Stimulated activated naive CD4-positive, alpha-beta T cell treated with Interleukin-2 at 50 U/mL for 16 hours (primary cell): ENCODE data around the gene SZRD1.

Experiments used
- DNase-seq: peaks from one replicate; lab custom pipeline; 2025; lab: John Stamatoyannopoulos, UW

SZRD1 gene

DNA sequence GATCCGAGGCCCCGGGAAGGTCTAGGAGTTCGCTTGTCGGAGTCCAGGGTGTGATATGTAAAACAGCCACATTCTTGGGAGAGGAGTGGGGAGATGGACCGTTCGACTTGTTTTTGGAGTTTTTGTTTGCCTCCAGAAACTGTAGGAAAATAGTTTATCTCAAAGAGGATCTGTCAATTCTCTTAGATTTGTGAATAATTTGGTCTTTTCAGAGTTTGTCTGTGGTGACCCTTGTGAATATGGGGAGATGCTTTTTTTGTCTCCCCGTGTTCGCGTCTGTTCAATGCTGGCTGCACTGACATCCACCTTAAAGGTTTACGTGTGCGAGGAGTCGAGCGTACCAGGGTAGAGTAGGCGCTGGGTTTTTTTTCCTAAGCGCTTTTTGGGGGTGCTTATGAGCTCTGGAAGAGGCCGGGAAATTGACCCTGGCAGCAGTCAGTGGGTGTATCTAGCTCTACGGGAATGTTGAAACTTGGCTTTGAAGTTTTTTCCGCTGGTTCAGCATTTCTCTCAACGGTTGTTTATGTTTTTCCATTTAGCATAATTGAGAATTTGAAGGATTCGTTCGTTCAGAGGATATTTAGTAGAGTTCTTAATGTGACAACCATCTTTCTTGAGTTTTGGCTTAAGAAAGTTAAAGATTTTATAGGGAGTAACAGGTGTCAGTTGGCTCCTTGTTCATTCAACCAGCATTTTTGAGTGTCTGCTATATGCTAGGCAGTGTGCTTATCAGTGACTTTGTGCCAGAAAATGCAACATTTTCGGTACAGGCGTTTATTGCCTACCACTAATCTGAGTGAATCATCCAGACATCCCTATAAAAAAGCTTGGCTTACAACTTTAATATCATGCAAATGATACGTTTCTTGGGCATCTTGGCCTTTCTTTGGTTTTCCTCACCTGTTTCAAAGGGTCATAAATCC is 1.2 kb downstream of the SZRD1 start:
- no peak for DNase-seq

DNA sequence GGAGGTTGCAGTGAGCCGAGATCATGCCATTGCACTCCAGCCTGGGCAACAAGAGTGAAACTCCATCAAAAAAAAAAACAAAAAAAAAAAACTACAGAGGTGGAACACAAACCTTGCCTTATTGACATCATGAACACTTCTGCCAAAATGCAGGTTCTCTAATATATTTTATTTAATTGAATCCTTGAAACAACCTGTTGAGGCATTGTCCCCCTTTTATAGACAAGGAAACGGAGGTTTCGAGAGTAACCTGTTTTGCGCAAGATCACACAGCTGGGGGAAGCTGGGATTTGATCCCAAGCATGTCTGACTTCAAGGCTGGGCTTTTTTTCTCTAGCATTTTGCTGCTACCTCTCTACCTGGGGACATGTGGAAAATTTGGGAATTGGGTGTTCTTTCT is 2.8 kb downstream of the SZRD1 start:
- no peak for DNase-seq

DNA sequence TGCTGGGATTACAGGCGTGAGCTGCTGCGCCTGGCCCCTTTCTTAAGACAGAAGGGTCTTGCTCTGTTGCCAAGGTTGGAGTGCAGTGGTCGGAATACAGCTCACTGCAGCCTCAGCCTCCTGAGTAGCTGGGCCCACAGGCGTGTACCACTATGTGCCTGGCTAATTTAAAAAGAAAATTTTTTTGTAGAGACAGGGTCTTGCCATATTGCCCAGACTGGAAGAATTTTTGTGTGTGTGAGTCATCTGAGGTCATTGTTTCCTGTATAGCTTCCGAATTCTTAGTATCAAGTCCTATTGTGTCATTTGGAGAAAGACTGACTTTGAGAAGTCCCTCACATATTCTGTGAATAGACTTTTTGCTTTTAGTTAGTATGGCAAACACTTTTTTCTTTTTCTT is 4.7 kb downstream of the SZRD1 start:
- DNase-seq: no peak

DNA sequence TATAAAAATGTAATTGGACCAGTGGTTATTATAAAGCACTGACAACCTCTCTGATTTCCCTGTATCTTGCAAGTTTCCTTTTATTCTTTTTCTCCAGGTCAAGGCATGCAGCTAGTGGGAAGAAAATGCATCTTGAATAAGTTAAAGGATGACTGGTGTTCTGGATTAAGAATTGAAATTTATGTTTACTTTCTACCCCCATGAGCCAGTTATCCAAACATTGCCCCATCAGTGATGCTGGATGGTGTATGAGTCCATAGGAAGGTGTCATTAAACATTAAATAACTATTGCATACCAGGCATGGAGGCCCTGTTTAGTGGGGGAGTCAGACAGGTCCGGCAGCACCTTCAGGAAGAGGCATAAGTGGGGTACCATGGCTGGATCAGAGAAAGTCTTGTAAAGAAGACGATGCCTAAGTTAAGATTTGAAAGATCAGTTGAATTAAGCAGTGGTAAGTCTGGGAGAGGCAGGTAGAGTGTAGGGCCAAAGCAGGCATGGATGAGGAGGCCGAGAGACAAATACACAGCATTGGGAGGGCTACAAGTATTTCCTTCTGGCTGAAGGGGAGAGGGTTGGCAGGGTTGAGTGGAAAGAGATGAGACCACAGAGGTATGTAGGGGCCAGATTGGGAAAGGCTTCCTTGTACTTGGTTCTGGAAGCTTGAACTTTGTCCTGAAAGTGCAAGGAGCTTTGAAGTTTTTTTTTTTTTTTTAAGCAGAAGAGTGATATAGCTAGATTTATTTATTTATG is 5.7 kb downstream of the SZRD1 start:
- no peak for DNase-seq

DNA sequence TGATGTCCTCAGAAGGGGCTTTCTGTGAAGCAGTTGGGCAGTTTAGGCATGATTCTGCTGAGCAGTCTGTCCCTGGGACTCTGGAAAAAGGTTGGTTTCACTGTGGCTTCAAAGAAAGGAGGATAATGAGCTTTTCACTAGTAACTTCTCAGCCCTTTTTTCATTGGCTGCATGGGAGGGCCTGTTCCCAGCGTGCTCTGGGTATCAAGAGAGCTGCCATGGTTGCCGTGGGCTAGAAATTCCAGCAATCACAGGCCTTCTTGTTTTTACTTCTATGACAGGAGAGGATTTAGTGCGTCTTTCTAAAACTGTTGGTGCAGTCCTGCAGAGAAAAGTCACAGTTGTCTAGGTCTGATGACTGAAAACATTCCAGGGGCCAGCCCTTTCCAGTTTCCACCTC is 7.2 kb downstream of the SZRD1 start:
- no peak for DNase-seq

DNA sequence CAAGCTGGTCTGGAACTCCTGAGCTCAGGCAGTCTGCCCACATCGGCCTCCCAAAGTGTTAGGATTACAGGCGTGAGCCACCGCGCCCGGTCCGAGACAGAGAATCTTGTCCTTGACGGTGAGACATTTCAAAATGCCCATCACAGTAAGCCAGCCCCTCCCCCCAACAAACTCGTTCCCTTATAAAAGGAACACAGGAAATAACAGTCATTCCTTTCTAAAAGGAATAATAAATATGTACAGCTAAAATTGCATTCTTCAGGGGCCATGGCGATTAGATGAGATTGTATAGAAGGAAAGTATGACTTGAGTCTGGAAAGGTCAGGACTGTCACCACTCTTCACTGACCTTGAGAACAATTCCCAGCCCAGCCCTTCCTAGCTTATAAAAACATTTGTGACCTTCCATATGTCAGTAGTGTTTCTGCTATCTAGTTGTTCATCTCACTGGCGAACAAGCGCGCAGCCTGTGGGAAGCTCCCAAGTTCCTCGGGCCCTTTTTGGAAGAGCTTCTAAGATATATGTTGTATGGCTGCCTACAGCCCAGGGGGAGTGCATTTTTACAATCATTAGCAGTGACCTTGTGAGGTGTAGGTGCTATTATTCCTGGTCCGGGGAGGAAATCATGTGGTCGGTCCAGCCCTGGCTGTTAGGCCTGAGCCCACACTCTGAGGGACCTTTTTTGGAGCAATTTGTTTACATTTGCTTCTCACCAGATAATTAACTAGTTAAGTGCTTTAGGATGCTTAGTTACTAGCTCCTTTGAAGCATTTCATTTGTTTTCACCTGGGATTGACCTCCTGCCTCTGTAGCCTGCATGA is 8.7 kb downstream of the SZRD1 start:
- no peak for DNase-seq

DNA sequence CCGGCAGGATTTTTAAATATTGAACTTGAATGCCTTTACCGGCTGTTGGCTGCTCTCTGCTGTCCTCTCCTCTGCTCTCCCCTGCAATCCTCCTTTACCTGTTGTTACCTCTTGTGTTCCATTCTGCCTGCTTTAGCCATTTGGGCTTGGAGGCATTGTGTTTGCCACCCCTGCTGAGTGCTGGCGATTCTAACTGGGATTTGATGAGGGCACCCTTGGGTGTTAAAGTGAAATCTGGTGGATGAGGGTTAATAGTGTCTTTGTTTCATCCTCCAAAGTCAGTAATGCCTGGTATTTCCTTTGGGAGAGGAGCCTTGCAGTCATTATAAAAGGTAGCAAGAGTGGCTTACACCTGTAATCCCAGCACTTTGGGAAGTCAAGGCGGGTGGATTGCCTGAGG is 9.9 kb downstream of the SZRD1 start:
- DNase-seq: no peak

DNA sequence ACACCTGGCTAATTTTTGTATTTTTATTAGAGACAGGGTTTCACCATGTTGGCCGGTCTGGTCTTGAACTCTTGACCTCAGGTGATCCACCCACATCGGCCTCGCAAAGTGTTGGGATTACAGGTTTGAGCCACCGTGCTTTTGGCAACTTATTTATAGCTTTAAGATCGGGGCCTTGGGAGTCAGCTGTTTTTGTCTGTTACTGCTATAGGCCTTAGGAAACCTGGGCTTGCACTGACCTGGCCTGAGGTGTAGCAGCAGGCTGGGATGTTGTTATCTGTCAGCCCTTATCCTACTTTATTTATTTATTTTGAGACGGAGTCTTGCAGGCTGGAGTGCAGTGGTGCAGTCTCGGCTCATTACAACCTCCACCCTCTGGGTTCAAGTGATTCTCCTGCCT is 11.4 kb downstream of the SZRD1 start:
- no peak for DNase-seq

DNA sequence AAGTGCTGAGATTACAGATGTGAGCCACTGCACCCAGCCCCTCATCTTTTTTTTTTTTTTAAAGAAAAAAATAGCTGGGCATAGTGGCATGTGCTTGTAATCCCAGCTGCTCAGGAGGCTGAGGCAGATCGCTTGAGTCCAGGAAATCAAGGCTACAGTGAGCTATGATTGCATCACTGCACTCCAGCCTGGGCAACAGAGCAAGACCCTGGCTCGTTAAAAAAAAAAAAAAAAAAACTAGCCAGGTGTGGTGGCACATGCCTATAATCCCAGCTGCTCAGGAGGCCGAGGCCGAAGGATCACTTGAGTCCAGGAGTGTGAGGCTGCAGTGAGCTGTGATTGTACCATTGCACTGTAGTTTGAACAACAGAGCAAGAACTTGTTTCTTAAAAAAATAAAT is 13.8 kb downstream of the SZRD1 start:
- no peak for DNase-seq

DNA sequence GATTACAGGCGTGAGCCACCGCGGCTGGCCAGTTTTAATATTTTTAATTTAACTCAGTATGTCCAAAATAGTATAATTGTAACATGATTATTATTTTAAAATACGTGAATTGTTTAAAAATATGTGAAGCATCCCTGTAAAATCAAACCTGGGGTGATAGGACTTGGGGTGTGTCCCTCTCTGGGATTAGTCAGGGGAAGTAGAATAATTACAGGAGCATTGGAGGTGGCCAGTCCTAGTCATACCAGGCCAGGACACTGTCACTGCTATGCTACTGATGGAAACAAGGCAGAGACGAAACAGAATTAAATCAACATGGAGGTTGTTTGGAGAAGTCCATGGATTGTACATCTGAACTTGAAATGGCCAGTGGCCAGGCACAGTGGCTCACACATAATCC is 16.8 kb downstream of the SZRD1 start:
- DNase-seq: no peak

DNA sequence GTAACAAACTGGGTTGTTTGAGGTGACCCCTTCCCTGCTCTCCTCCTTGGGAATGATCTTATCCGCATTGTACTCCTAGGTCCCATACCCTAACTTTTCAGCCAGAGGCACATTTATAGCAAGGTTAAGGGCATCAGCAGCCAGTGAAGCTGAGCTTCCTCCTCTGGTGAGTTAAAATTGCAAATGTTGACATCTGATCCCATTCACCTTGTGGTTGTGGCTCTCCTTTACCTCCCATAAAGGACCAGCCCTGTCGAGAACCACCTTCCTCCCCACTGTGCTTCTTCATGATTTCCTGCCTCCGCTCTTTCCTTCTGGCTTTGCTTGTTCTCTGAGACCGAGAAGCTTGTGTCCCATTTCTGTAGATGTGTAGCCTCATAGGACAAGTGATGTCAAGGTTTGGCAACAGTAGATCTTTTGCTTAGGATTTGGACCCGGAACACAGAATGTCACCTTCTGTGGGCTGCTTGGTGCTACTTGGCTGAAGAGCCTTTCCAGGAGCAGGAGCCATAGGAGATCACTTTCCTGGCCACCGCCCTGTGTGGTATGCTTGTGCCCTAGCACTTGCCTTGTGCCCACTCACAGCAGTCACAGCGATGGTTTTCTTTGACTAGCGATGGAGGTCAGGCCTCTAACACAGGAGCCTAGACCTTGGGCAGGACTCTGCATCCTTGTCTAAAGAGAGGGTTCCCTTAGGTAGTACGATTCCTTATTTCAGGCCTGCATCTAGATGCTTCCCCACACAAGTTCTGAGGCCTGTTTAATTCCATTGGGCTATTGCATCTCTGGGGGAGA is 18.8 kb downstream of the SZRD1 start:
- no peak for DNase-seq

DNA sequence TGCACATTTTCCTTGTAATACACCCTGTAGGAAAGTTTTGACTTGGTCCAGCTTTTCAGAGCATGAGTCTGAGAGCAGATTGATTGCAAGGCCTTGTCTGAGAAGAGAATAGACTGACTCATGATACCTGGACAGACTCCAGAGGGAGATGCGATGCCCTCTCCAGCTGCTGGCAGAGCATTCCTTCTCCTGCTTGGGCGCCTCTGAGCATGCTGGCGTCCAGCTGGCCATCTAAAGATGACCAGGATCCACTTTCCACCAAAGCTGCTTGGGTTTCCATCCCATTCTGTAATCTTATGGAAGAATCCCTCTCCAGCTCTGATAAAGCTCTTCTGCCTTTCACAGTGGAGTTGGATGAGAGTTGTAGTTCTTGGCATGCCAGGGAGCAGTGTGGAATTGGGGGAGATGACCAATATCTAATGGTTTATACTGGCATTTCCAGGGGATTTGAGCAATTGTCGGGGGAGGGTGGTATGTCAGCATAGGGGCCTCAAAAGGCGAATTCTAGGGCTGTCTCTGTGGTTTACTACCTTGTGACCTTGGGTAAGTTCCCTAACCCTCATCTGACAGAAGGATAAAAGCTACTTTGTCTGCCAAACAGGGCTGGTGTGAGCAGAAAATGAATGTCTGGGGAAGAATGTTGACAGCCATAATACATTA is 19.5 kb downstream of the SZRD1 start:
- no peak for DNase-seq

DNA sequence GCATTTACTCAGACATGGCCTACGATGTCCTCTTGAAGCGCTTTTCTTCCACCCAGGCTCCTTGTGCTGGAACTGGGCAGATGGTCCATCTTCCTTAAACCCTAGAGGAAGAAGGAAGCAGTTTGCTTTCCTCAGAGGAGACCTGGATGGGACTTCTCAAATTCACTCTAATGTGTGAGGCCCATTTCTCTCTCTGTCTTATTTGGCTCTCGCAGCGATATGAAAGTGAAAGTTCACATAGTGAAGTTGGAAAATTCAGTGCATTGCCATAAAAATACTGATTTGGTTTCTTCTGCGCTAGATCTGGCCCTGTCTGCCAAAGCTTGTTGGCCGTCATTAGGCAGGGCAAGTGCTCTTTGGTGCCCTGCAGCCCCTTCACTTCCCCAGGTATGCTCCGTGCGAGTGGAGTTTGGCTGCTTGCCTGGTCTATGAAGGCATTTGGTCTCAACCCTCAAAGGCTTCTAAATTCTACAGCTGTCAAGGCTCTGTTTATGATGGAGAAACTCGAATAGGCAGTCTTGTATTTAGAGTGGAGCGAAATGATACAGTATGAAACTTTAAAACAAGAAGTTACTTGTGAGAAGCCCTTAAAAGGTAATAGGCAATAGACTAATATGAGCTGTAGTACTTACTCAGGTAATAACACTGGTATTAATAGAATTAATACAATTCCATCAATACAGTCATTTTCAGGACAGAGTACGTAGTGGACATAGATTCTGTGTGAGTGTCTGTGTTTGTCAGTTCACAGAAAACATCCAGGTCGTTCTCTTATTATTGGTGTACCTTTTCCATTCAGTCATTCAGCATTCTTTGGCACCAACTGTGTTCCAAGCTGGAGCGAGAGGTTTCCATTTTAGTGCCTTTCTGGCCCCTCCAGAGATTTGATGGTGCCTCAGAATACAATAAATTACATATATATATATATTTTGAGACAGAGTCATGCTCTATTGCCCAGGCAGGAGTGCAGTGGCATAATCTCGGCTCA is 20.5 kb downstream of the SZRD1 start:
- no peak for DNase-seq

DNA sequence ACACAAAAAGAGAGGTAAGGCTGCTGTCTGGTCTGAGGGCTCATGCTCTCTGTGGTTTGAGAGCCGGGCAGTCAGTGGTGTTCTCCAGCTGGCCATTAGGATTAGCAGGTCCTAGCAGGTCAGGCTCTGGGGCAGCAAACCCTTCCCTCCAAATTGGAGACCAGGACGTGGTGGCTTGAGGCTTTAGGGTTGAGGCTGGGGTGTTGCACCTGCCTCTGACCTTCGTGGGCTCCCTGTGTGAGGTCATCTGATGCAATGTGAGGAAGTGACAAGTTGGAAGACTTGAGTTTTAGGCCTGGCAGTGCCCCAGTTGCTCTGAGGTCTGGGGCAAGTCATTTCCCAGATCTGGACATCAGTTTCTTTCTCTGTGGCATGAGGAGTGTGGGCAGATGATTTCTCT is 24.4 kb downstream of the SZRD1 start:
- DNase-seq: no peak

DNA sequence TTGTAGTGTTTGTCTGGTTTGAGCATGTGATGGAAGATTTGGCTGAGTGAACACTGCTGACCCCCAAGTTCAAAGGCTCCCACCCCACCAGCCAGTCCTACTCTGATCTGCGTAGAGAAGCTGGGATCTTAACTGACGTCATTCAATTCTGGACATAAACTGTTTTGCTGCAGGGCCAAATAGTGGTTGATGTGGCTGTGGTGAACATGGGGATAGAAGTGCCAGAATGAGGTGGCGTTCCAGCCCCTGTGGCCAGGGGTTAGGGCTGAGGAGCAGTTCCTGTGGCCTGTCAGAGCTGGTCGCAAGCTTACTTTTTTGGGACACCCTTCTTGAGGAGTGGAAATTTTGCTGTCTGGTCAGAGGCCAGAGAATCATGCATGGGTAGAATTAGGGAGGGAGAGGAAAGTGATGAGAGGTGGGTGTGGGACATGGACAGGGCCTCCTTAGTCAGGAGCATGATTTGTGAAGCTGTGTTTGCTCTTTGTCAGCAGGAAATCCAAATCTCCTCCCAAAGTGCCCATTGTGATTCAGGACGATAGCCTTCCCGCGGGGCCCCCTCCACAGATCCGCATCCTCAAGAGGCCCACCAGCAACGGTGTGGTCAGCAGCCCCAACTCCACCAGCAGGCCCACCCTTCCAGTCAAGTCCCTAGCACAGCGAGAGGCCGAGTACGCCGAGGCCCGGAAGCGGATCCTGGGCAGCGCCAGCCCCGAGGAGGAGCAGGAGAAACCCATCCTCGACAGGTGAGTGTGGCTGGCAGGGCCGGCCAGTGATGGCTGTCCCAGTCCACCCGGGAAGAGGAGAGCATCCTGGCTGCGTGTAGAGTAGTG is 25.9 kb downstream of the SZRD1 start:
- DNase-seq: no peak

DNA sequence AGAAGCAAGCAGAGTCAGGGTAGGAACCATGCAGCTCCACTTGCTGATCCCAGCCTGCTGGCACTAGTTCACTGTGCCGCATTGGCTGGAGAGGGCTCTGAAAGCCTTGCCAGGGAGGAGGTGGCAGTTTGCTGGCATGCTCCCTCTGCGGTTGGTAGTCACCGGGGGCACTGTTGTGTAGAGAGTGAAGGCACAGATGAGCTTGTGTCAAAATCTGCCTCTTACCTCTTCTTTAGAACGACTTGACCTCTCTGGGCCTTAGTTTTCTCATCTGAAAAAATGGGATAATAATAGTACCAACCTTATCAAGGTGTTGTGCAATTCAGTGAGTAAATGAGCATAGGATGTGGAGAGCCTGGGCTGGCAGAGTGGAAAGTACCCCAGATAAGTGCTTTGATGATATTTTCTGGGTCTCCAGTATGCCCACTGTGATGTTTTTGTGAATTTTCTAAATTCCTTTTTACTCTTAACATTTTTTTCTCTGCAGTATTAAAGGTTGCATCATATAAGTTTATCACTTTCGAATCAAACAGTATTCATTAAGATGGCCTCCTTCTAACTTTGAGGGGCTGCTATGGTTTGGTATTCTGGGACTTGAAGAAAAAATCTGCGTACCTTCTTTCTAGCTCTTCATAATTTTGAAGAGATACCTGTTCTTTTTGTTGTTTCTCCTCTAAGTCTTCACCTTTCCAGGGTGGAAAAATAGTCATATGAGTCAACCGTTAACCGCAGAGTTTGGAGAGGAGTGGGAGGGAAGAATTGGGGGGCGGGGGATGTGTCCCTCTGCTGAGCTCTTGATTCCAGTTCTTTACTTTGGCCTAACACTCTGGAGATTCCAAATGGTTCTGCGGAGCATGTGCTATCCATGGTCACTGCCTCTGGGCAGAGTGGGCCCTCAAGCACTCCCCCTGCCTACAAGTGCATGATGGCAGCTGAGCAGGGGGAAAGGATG is 26.8 kb downstream of the SZRD1 start:
- DNase-seq: no peak

DNA sequence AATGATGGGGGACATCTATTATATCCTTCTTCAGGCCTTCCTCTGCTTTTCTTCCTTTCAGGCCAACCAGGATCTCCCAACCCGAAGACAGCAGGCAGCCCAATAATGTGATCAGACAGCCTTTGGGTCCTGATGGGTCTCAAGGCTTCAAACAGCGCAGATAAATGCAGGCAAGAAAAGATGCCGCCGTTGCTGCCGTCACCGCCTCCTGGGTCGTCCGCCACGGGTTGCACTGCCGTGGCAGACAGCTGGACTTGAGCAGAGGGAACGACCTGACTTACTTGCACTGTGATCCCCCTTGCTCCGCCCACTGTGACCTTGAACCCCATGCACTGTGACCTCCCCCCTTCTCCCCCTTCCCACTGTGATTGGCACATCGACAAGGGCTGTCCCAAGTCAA is 27.9 kb downstream of the SZRD1 start:
- DNase-seq: no peak

DNA sequence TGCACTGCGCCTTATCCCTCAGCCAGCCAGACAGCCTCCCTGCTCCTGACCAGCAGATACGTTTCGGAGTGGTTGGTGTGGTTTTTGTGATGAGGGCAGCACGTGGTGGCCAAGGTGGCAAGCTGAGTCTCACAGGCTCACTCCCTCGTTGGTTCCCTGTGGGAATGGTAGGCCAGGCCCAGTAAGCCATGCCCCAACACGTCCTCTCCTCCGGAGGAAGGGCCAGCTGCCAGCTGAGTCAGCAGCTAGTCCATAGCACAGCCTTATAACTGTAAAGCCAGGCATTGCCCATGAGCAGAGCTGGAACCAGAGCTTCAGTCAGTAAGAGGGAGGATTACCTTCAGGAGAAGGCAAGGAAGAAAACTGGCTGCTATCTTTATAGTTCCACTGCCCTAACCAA is 29.5 kb downstream of the SZRD1 start:
- no peak for DNase-seq
